ENCODE results near the gene RIN3.

Gene RIN3

GRCh38 chr14:92538412-92538985 is 24.9 kb downstream of the RIN3 start:
- DNase-seq (ENCODE audit: low read depth in 2 of 2), result no peak
- no peak overlapping the region for H3K4me3 ChIP-seq (replicated peaks in 1 of 2; ENCODE audit: low read depth in 2 of 2, low read length in 2 of 2)
- TF ChIP-seq CTCF (IDR thresholded peaks at IDR 0.05; ENCODE audit: low read depth, low read length), result no peak

GRCh38 chr14:92539419-92539818 is 25.8 kb downstream of the RIN3 start:
- no peak for DNase-seq (ENCODE audit: low read depth in 2 of 2)
- H3K4me3 ChIP-seq (replicated peaks in 1 of 2; ENCODE audit: low read depth in 2 of 2, low read length in 2 of 2), result no peak overlapping the region
- TF ChIP-seq CTCF (IDR thresholded peaks at IDR 0.05; ENCODE audit: low read depth, low read length), result no peak

- DNase-seq (ENCODE audit: low read depth in 2 of 2), result peak; percentile 63 to 75
- TF ChIP-seq CTCF (IDR thresholded peaks at IDR 0.05; ENCODE audit: low read depth, low read length), result no peak
- no peak overlapping the region for H3K4me3 ChIP-seq (replicated peaks in 1 of 2; ENCODE audit: low read depth in 2 of 2, low read length in 2 of 2)
Observed at GRCh38 chr14:92539875-92540274, 26.3 kb downstream of the RIN3 start.

GRCh38 chr14:92540472-92541048 is 27.0 kb downstream of the RIN3 start:
- no peak overlapping the region for H3K4me3 ChIP-seq (replicated peaks in 1 of 2; ENCODE audit: low read depth in 2 of 2, low read length in 2 of 2)
- DNase-seq (ENCODE audit: low read depth in 2 of 2), result peak; percentile 100
- TF ChIP-seq CTCF (IDR thresholded peaks at IDR 0.05; ENCODE audit: low read depth, low read length), result no peak

GRCh38 chr14:92542766-92543554 is 29.4 kb downstream of the RIN3 start:
- DNase-seq (ENCODE audit: low read depth in 2 of 2), result no peak
- no peak overlapping the region for H3K4me3 ChIP-seq (replicated peaks in 1 of 2; ENCODE audit: low read depth in 2 of 2, low read length in 2 of 2)
- TF ChIP-seq CTCF (IDR thresholded peaks at IDR 0.05; ENCODE audit: low read depth, low read length), result no peak

- DNase-seq (ENCODE audit: low read depth in 2 of 2), result no peak
- H3K4me3 ChIP-seq (replicated peaks in 1 of 2; ENCODE audit: low read depth in 2 of 2, low read length in 2 of 2), result no peak overlapping the region
- no peak for TF ChIP-seq CTCF (IDR thresholded peaks at IDR 0.05; ENCODE audit: low read depth, low read length)
Observed at GRCh38 chr14:92544051-92544720, 30.6 kb downstream of the RIN3 start.

Measured in cardiac fibroblast (primary cell).